Uterus (tissue), 4 donors: ENCODE data around the gene TMEM255B. TPM values are rescaled to one million over a fixed set of nuclear protein-coding genes. Genes with fewer than 3 reads are reported as not detected.
"Not testable (repeated sequence)": the region's sequence is repeated elsewhere in the genome, so short reads cannot be mapped to it uniquely, and the experiment has no call there.

Experiments
- DNase-seq, 2 donors: peaks; one replicate each; pipeline ENCODE4 v3.0.0-alpha.2; 2019 to 2020
- H3K27ac ChIP-seq, 2 donors: fragments of 200-600 bp; sonication (generic); 1 replicate in 1 of 2; 2 replicates in 1 of 2; pipeline ENCODE4 v1.5.1; 2016 to 2018
- H3K27me3 ChIP-seq, 2 donors: fragments of 200-600 bp; sonication (generic); one replicate each; pipeline ENCODE4 v1.5.1; 2018 to 2019; ENCODE audit warnings: control low read depth in 1 of 2
- H3K36me3 ChIP-seq, 2 donors: fragments of 200-600 bp; sonication (generic); one replicate each; pipeline ENCODE4 v1.5.1; 2019; ENCODE audit warnings: control low read depth in 1 of 2
- H3K4me1 ChIP-seq, 2 donors: fragments of 200-600 bp; sonication (generic); one replicate each; pipeline ENCODE4 v1.5.1; 2018 to 2019; ENCODE audit warnings: control low read depth in 1 of 2
- H3K4me3 ChIP-seq, 2 donors: fragments of 200-600 bp; sonication (generic); 1 replicate in 1 of 2; 2 replicates in 1 of 2; pipeline ENCODE4 v1.5.1; 2018 to 2019; ENCODE audit warnings: mild to moderate bottlenecking in 1 of 2
- H3K9me3 ChIP-seq, 2 donors: fragments of 200-600 bp; sonication (generic); one replicate each; pipeline ENCODE4 v1.5.1; 2019; ENCODE audit warnings: control low read depth in 1 of 2
- POLR2A ChIP-seq, 2 donors: fragments of 450-650 bp; IDR thresholded peaks; one replicate each; pipeline ENCODE4 v1.6.1; 2016; ENCODE audit warnings: antibody characterized with exemption in 2 of 2, mild to moderate bottlenecking in 1 of 2, moderate library complexity in 1 of 2
- intact Hi-C: fragments of 100-400 bp; cut with DNase I; formaldehyde crosslinking; loops from one replicate; pipeline ENCODE4 v1.15.1; 2023; ENCODE audit warnings: low total_unique reads
- total RNA-seq, 4 donors: library from RNA; depleted of rRNA in 3 of 4; stranded (reverse); fragments of >200 nt in 3 of 4; gene quantifications; one replicate each; pipeline versions ENCODE4 v1.1.0 to v1.2.4, GENCODE V29; 2014 to 2023
- TF ChIP-seq, protein P1 (sequence below), 4 experiments: fragments of 200-600 bp in 2 of 4; fragments of 450-650 bp in 2 of 4; sonication (generic) in 2 of 4; IDR thresholded peaks; one replicate each; pipeline ENCODE4 v1.5.1; 2016 to 2019; ENCODE audit warnings: antibody characterized with exemption in 4 of 4, mild to moderate bottlenecking in 2 of 4, moderate library complexity in 1 of 4
- donor health status: DM: yes; HTN: yes; CAD: no.

TMEM255B gene
- total RNA-seq, 4 donors from 2014 or later: 1.8 to 143 (median 33.2) TPM

GRCh38 chr13:113750554-113751399, 8.2 kb upstream of the TMEM255B start:
- DNase-seq: no peak
- Histone ChIP-seq H3K9me3 (no peaks in the 10 kb centered on the region), H3K4me3 (no peak overlapping the region), H3K4me1 (no peaks in the 10 kb centered on the region), H3K27me3 (no peaks in the 10 kb centered on the region), H3K27ac (no peak overlapping the region), H3K36me3 (no peaks in the 10 kb centered on the region)
- TF ChIP-seq, protein P1, sequence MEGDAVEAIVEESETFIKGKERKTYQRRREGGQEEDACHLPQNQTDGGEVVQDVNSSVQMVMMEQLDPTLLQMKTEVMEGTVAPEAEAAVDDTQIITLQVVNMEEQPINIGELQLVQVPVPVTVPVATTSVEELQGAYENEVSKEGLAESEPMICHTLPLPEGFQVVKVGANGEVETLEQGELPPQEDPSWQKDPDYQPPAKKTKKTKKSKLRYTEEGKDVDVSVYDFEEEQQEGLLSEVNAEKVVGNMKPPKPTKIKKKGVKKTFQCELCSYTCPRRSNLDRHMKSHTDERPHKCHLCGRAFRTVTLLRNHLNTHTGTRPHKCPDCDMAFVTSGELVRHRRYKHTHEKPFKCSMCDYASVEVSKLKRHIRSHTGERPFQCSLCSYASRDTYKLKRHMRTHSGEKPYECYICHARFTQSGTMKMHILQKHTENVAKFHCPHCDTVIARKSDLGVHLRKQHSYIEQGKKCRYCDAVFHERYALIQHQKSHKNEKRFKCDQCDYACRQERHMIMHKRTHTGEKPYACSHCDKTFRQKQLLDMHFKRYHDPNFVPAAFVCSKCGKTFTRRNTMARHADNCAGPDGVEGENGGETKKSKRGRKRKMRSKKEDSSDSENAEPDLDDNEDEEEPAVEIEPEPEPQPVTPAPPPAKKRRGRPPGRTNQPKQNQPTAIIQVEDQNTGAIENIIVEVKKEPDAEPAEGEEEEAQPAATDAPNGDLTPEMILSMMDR (IDR thresholded peaks at IDR 0.05): no peak
- no peak for TF ChIP-seq POLR2A (IDR thresholded peaks at IDR 0.05)
- intact Hi-C loops: no loop called here

DNA sequence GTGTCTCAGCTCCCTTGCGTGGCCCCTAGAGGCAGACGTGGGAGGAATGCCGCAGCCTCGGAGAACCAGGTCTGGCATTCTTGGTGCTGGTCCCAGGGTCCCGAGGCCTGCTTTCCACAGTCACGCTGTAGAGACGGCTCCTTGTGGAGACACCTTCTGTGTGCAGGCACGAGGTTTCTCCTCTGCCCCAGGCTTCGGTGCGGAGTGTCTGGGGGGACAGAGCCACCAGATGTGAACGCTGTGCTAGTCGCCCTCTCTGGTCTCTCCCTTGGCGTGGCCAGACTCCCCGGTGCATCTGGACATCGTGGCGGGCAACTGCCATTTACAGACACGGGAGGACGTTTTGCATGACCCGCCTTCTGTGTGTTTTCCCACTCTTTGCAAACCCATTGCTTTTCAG, 7.5 kb upstream of the TMEM255B start:
- no peak for DNase-seq
- H3K4me3 ChIP-seq: no peak overlapping the region
- H3K36me3 ChIP-seq: no peaks in the 10 kb centered on the region
- H3K27me3 ChIP-seq: no peaks in the 10 kb centered on the region
- no peaks in the 10 kb centered on the region for H3K9me3 ChIP-seq
- no peaks in the 10 kb centered on the region for H3K4me1 ChIP-seq
- TF ChIP-seq, protein P1 (IDR thresholded peaks at IDR 0.05): no peak
- no peak for TF ChIP-seq POLR2A (IDR thresholded peaks at IDR 0.05)
- intact Hi-C loops: no loop called here
- H3K27ac ChIP-seq: no peak overlapping the region

DNA sequence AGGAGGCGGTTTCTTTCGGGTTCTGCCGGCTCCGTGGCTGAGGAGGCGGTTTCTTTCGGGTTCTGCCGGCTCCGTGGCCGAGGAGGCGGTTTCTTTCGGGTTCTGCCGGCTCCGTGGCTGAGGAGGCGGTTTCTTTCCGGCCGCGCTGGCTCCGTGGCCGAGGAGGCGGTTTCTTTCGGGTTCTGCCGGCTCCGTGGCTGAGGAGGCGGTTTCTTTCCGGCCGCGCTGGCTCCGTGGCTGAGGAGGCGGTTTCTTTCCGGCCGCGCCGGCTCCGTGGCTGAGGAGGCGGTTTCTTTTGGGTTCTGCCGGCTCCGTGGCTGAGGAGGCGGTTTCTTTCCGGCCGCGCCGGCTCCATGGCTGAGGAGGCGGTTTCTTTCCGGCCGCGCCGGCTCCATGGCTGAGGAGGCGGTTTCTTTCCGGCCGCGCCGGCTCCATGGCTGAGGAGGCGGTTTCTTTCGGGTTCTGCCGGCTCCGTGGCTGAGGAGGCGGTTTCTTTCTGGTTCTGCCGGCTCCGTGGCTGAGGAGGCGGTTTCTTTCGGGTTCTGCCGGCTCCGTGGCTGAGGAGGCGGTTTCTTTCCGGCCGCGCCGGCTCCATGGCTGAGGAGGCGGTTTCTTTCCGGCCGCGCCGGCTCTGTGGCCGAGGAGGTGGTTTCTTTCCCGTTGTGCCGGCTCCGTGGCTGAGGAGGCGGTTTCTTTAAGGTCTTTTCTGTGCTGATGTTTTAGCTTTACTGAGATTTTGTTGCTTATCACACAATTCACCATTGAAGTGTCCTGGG, 6.6 kb upstream of the TMEM255B start:
- H3K9me3 ChIP-seq, DNase-seq, H3K4me3 ChIP-seq, H3K36me3 ChIP-seq, H3K27me3 ChIP-seq, H3K27ac ChIP-seq, H3K4me1 ChIP-seq, intact Hi-C loops: not testable (repeated sequence)

GRCh38 chr13:113753171-113753570, 5.9 kb upstream of the TMEM255B start:
- intact Hi-C loops: no loop called here
- H3K36me3 ChIP-seq: no peaks in the 10 kb centered on the region
- H3K4me3 ChIP-seq: no peak overlapping the region
- no peak overlapping the region for H3K27ac ChIP-seq
- H3K27me3 ChIP-seq: no peaks in the 10 kb centered on the region
- peaks cover 0 to under 1% of the 10 kb centered on the region in 2 donors for H3K4me1 ChIP-seq
- no peak for DNase-seq
- TF ChIP-seq, protein P1 (IDR thresholded peaks at IDR 0.05): no peak
- TF ChIP-seq POLR2A (IDR thresholded peaks at IDR 0.05): no peak
- no peaks in the 10 kb centered on the region for H3K9me3 ChIP-seq

GRCh38 chr13:113754242-113754641, 4.8 kb upstream of the TMEM255B start:
- peaks cover 0 to 6% of the 10 kb centered on the region in 2 donors for H3K4me1 ChIP-seq
- TF ChIP-seq, protein P1 (IDR thresholded peaks at IDR 0.05): no peak
- no peak for TF ChIP-seq POLR2A (IDR thresholded peaks at IDR 0.05)
- intact Hi-C loops: no loop called here
- no peaks in the 10 kb centered on the region for H3K27me3 ChIP-seq
- no peaks in the 10 kb centered on the region for H3K9me3 ChIP-seq
- H3K27ac ChIP-seq: no peak overlapping the region
- no peak overlapping the region for H3K4me3 ChIP-seq
- H3K36me3 ChIP-seq: no peaks in the 10 kb centered on the region
- no peak for DNase-seq
